ENCODE measurements around the gene PABPC1L2A. TPM values are rescaled to one million over a fixed set of nuclear protein-coding genes. Genes with fewer than 3 reads are reported as not detected.

PABPC1L2A gene
- total and polyA plus RNA-seq, 4 donors: not detected

DNA sequence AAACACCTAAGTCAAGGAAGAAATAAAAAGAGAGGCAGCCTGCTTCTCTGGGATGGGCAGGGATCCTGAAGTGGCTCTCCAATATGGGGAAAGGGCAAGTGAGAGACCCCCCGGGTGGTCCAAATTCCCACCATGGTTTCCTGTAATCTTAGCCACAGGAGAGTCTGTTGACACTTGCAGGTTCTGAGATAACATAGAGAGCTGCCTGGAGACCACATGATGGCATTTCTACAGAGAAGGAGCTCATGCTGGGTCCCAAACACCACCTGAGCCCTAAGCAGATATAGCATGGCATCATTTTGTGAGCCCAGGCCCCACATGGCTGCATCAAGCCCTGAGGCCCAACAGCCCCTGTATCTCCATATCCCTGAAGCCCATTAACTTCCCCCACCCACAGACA is 50.4 kb downstream of the PABPC1L2A start:
- no peak for DNase-seq (ENCODE audit: low spot score)
- Histone ChIP-seq H3K9me3 (ENCODE audit: control insufficient read depth in 4 of 4, low read length in 3 of 4) (peaks cover 0 to 14% (median 5%) of the 10 kb centered on the region in 4 donors), H3K4me3 (ENCODE audit: low read depth in 1 of 3, low read length in 3 of 3) (no peak overlapping the region), H3K27me3 (ENCODE audit: control insufficient read depth in 4 of 4, insufficient read depth in 4 of 4, low read length in 3 of 4) (peaks cover 0 to 3% (median 0%) of the 10 kb centered on the region in 4 donors), H3K9ac (ENCODE audit: low read depth in 1 of 2, low read length in 2 of 2) (no peak overlapping the region), H3K36me3 (ENCODE audit: control insufficient read depth in 4 of 4, insufficient read depth in 3 of 4, low read depth in 1 of 4, low read length in 3 of 4) (no peaks in the 10 kb centered on the region), H3K4me1 (ENCODE audit: control insufficient read depth in 4 of 4, insufficient read depth in 4 of 4, low read length in 3 of 4) (no peaks in the 10 kb centered on the region), H3K27ac (ENCODE audit: low read depth in 1 of 2, low read length in 2 of 2) (no peak overlapping the region)
- 31% methylated on average over 1 of the region's 1 CpG for WGBS
- TF ChIP-seq FOXA1 (IDR thresholded peaks at IDR 0.05) (no peak), RXRA (IDR thresholded peaks at IDR 0.05) (no peak), HNF4A (conservative IDR thresholded peaks at IDR 0.05) (no peak), FOXA2 (IDR thresholded peaks at IDR 0.05) (no peak), SP1 (IDR thresholded peaks at IDR 0.05) (no peak), TAF1 (conservative IDR thresholded peaks at IDR 0.05) (no peak), NR2F2 (IDR thresholded peaks at IDR 0.05) (no peak), JUND (IDR thresholded peaks at IDR 0.05) (no peak), EGR1 (IDR thresholded peaks at IDR 0.05; ENCODE audit: low read depth in 2 of 2) (no peak), RAD21 (IDR thresholded peaks at IDR 0.05) (no peak), GABPA (IDR thresholded peaks at IDR 0.05 in 1 of 2, conservative IDR thresholded peaks at IDR 0.05 in 1 of 2) (no peak), HNF4G (IDR thresholded peaks at IDR 0.05) (no peak), YY1 (IDR thresholded peaks at IDR 0.05) (no peak)
- TF ChIP-seq, protein P1, sequence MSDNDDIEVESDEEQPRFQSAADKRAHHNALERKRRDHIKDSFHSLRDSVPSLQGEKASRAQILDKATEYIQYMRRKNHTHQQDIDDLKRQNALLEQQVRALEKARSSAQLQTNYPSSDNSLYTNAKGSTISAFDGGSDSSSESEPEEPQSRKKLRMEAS (IDR thresholded peaks at IDR 0.05): no peak
- TF ChIP-seq, protein P2, sequence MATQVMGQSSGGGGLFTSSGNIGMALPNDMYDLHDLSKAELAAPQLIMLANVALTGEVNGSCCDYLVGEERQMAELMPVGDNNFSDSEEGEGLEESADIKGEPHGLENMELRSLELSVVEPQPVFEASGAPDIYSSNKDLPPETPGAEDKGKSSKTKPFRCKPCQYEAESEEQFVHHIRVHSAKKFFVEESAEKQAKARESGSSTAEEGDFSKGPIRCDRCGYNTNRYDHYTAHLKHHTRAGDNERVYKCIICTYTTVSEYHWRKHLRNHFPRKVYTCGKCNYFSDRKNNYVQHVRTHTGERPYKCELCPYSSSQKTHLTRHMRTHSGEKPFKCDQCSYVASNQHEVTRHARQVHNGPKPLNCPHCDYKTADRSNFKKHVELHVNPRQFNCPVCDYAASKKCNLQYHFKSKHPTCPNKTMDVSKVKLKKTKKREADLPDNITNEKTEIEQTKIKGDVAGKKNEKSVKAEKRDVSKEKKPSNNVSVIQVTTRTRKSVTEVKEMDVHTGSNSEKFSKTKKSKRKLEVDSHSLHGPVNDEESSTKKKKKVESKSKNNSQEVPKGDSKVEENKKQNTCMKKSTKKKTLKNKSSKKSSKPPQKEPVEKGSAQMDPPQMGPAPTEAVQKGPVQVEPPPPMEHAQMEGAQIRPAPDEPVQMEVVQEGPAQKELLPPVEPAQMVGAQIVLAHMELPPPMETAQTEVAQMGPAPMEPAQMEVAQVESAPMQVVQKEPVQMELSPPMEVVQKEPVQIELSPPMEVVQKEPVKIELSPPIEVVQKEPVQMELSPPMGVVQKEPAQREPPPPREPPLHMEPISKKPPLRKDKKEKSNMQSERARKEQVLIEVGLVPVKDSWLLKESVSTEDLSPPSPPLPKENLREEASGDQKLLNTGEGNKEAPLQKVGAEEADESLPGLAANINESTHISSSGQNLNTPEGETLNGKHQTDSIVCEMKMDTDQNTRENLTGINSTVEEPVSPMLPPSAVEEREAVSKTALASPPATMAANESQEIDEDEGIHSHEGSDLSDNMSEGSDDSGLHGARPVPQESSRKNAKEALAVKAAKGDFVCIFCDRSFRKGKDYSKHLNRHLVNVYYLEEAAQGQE (IDR thresholded peaks at IDR 0.05): no peak
- TF ChIP-seq, protein P3, sequence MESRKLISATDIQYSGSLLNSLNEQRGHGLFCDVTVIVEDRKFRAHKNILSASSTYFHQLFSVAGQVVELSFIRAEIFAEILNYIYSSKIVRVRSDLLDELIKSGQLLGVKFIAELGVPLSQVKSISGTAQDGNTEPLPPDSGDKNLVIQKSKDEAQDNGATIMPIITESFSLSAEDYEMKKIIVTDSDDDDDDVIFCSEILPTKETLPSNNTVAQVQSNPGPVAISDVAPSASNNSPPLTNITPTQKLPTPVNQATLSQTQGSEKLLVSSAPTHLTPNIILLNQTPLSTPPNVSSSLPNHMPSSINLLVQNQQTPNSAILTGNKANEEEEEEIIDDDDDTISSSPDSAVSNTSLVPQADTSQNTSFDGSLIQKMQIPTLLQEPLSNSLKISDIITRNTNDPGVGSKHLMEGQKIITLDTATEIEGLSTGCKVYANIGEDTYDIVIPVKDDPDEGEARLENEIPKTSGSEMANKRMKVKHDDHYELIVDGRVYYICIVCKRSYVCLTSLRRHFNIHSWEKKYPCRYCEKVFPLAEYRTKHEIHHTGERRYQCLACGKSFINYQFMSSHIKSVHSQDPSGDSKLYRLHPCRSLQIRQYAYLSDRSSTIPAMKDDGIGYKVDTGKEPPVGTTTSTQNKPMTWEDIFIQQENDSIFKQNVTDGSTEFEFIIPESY (IDR thresholded peaks at IDR 0.05): no peak
- TF ChIP-seq, protein P4, sequence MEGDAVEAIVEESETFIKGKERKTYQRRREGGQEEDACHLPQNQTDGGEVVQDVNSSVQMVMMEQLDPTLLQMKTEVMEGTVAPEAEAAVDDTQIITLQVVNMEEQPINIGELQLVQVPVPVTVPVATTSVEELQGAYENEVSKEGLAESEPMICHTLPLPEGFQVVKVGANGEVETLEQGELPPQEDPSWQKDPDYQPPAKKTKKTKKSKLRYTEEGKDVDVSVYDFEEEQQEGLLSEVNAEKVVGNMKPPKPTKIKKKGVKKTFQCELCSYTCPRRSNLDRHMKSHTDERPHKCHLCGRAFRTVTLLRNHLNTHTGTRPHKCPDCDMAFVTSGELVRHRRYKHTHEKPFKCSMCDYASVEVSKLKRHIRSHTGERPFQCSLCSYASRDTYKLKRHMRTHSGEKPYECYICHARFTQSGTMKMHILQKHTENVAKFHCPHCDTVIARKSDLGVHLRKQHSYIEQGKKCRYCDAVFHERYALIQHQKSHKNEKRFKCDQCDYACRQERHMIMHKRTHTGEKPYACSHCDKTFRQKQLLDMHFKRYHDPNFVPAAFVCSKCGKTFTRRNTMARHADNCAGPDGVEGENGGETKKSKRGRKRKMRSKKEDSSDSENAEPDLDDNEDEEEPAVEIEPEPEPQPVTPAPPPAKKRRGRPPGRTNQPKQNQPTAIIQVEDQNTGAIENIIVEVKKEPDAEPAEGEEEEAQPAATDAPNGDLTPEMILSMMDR (IDR thresholded peaks at IDR 0.05; ENCODE audit: low read depth, low read length, missing input control): no peak
- TF ChIP-seq, protein P5, sequence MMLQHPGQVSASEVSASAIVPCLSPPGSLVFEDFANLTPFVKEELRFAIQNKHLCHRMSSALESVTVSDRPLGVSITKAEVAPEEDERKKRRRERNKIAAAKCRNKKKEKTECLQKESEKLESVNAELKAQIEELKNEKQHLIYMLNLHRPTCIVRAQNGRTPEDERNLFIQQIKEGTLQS (IDR thresholded peaks at IDR 0.05): no peak

Other genes starting within 250 kb of the PABPC1L2A start
- gene FAM236C, start 166.9 kb downstream of the PABPC1L2A start, total RNA-seq: not detected
- gene FAM236C, start 166.9 kb downstream of the PABPC1L2A start, polyA plus RNA-seq: not detected
- not detected for gene FAM236A, start 141.3 kb downstream of the PABPC1L2A start, total RNA-seq
- not detected for gene FAM236A, start 141.3 kb downstream of the PABPC1L2A start, polyA plus RNA-seq
- not detected for gene DMRTC1, start 135.7 kb downstream of the PABPC1L2A start, total RNA-seq
- gene DMRTC1, start 135.7 kb downstream of the PABPC1L2A start, polyA plus RNA-seq: not detected
- not detected for gene PABPC1L2B, start 76.6 kb downstream of the PABPC1L2A start, total RNA-seq
- gene PABPC1L2B, start 76.6 kb downstream of the PABPC1L2A start, polyA plus RNA-seq: not detected
- under 1 TPM in 1 of 2 donors, not detected in 1; 0.17 TPM for gene NAP1L2, start 135.3 kb upstream of the PABPC1L2A start, total RNA-seq
- gene NAP1L2, start 135.3 kb upstream of the PABPC1L2A start, polyA plus RNA-seq: under 1 TPM in 1 of 2 donors, not detected in 1; 0.91 TPM

All from liver (tissue), 9 donors.